ENCODE data around the gene UBASH3A. TPM values are rescaled to one million over a fixed set of nuclear protein-coding genes. Genes with fewer than 3 reads are reported as not detected.
"Not testable (repeated sequence)": the region's sequence is repeated elsewhere in the genome, so short reads cannot be mapped to it uniquely, and the experiment has no call there.

The UBASH3A gene
- total and polyA plus RNA-seq, 12 donors, result 0.09 to 1.3 (median 0.15) TPM; not detected in 7

DNA sequence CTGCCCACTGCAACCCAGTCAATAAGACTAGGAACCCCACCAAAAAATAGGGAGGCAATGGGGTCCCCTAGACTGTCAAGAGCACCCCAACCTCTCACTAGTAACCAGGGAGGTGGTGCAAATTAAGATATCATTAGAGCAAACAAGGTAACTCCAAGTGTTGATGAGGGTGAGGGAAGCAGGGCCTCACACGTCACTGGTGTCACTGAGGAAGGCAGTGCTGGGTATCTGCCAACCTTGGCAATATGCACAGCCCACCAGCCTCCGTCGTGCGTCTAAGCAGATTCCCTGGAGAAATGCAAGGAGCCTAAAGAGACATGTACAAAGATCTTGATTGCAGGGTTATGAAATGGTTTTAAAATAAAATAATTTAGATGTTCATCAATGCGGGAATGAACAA lies 3.8 kb downstream of the UBASH3A start:
- TF ChIP-seq CTCF (IDR thresholded peaks at IDR 0.05), result no peak
- whole genome bisulfite sequencing, 2 donors, result 70% methylated on average over 5 of the region's 5 CpGs

GRCh38 chr21:42408718-42409117 lies 5.0 kb downstream of the UBASH3A start:
- 87 to 89% methylated on average over 5 of the region's 5 CpGs for WGBS, 2 donors
- H3K9me3 ChIP-seq; H3K36me3 ChIP-seq; DNase-seq; ATAC-seq; H3K4me3 ChIP-seq; intact Hi-C loops (cut with DNase I); H3K4me1 ChIP-seq; H3K27ac ChIP-seq: not testable (repeated sequence)
- H3K27me3 ChIP-seq, result peaks cover 0 to 38% (median 22%) of the 10 kb centered on the region in 7 donors

More for the DNA sequence above, 3.8 kb downstream of the UBASH3A start:
- no peaks in the 10 kb centered on the region for H3K4me1 ChIP-seq
- intact Hi-C loops (cut with DNase I), result no loop called here
- peaks cover 0 to 36% (median 16%) of the 10 kb centered on the region in 7 donors for H3K27me3 ChIP-seq
- no peak overlapping the region for H3K4me3 ChIP-seq
- H3K27ac ChIP-seq, result peak overlapping the region in 1 of 10 donors; percentile 77
- no peaks in the 10 kb centered on the region for H3K36me3 ChIP-seq
- DNase-seq (no peak), ATAC-seq (no peak)
- H3K9me3 ChIP-seq, result no peaks in the 10 kb centered on the region

GRCh38 chr21:42409366-42409765 lies 5.7 kb downstream of the UBASH3A start:
- H3K27me3 ChIP-seq, result peaks cover 0 to 34% (median 22%) of the 10 kb centered on the region in 7 donors
- DNase-seq (no peak), ATAC-seq (no peak)
- WGBS, 2 donors, result 78 to 79% methylated on average over 7 of the region's 7 CpGs
- no peak for TF ChIP-seq CTCF (IDR thresholded peaks at IDR 0.05)
- intact Hi-C loops (cut with DNase I), result no loop called here
- no peak overlapping the region for H3K27ac ChIP-seq
- H3K36me3 ChIP-seq, result no peaks in the 10 kb centered on the region
- no peaks in the 10 kb centered on the region for H3K4me1 ChIP-seq
- H3K4me3 ChIP-seq, result no peak overlapping the region
- no peaks in the 10 kb centered on the region for H3K9me3 ChIP-seq

DNA sequence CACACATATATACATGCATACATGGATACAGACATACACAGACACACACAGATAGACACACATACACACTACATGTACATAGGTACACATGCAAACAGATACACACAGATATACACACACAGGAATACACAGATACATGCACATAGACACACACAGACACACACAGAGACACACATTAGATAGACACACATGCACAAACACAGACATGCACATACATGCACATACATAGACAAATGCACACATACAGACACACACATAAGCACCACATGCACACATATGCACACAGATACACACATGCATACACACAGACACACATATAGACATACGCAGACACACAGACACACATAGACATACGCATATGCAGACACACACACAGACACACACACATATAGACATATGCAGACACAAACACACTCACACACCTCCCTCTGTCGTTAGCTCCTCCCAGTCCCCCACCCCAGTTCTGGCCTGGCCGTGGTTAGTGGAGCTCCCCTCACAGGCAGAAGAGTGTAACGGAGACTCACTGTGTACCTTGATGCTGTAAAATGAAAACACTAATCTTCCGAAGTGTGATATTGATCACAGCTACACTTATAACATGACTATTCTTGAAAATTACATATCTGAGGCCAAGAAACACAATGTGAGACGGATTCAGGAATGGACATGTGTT lies 7.6 kb downstream of the UBASH3A start:
- DNase-seq (no peak), ATAC-seq (no peak)
- Histone ChIP-seq H3K4me3 (no peak overlapping the region), H3K4me1 (peaks cover 0 to 10% (median 0%) of the 10 kb centered on the region in 9 donors), H3K36me3 (peaks cover 0 to 2% (median 0%) of the 10 kb centered on the region in 9 donors), H3K9me3 (no peaks in the 10 kb centered on the region), H3K27me3 (peaks cover 0 to 34% (median 17%) of the 10 kb centered on the region in 7 donors), H3K27ac (no peak overlapping the region)
- WGBS, 2 donors, result 57 to 59% methylated on average over 7 of the region's 7 CpGs
- intact Hi-C loops (cut with DNase I), result no loop called here
- TF ChIP-seq CTCF (IDR thresholded peaks at IDR 0.05), result no peak
